Right lobe of liver (tissue), 6 donors: Measurements from ENCODE around the gene BRD1. TPM values are rescaled to one million over a fixed set of nuclear protein-coding genes. Genes with fewer than 3 reads are reported as not detected.
A peak's percentile ranks its signal among the peaks of the same experiment; 100 is the strongest.
"Not testable (repeated sequence)": the region's sequence is repeated elsewhere in the genome, so short reads cannot be mapped to it uniquely, and the experiment has no call there.

ENCODE experiments used
- ATAC-seq, 4 donors: fragments of 200-7000 bp; cut with Tn5 transposase; one replicate each; pipeline ENCODE4 v1.9.1; 2020; ENCODE audit warnings: mild to moderate bottlenecking in 4 of 4, moderate library complexity in 4 of 4
- DNase-seq, 3 donors: peaks; one replicate each; pipeline ENCODE4 v3.0.0-alpha.2; 2020
- H3K27ac ChIP-seq, 3 donors: fragments of 200-600 bp; one replicate each; pipeline ENCODE4 v1.8.0; 2022
- H3K27me3 ChIP-seq, 2 donors: fragments of 200-600 bp; one replicate each; pipeline ENCODE4 v1.8.0; 2022
- H3K36me3 ChIP-seq, 4 donors: fragments of 200-600 bp; sonication (generic) in 1 of 4; one replicate each; pipeline versions ENCODE4 v1.5.1 to v1.8.0; 2017 to 2022; ENCODE audit warnings: control low read depth in 1 of 4
- H3K4me1 ChIP-seq, 4 donors: fragments of 200-600 bp; sonication (generic) in 1 of 4; one replicate each; pipeline versions ENCODE4 v1.5.1 to v1.8.0; 2017 to 2022; ENCODE audit warnings: control low read depth in 1 of 4
- H3K4me3 ChIP-seq, 3 donors: fragments of 200-600 bp; one replicate each; pipeline ENCODE4 v1.8.0; 2022
- H3K9me3 ChIP-seq, 4 donors: fragments of 200-600 bp; sonication (generic) in 1 of 4; one replicate each; pipeline versions ENCODE4 v1.5.1 to v1.8.0; 2017 to 2022; ENCODE audit warnings: control low read depth in 1 of 4
- CTCF ChIP-seq, 4 donors: fragments of 200-600 bp in 3 of 4; fragments of 450-650 bp in 1 of 4; IDR thresholded peaks; one replicate each; pipeline versions ENCODE4 v1.5.1 to v1.8.0; 2016 to 2022; ENCODE audit warnings: antibody characterized with exemption in 4 of 4, mild to moderate bottlenecking in 2 of 4
- POLR2A ChIP-seq: fragments of 450-650 bp; IDR thresholded peaks from one replicate; pipeline ENCODE4 v1.6.1; 2017; ENCODE audit warnings: antibody characterized with exemption, mild to moderate bottlenecking
- WGBS: methylation state at CpG from one replicate; pipeline ENCODE4 v1.1.6; 2018; ENCODE audit warnings: low coverage, low lambda C conversion rate; ENCODE audit not compliant: insufficient coverage; ENCODE audit errors: missing lambda C conversion rate; 5-methylcytosine and 5-hydroxymethylcytosine counted together
- intact Hi-C, 2 donors: fragments of 100-400 bp; cut with DNase I; formaldehyde crosslinking; loops; one replicate each; pipeline versions ENCODE4 v1.11.2 to v1.14.1; 2022
- total RNA-seq, 6 experiments: library from RNA; depleted of rRNA in 2 of 6; stranded (reverse); fragments of >200 nt in 2 of 6; fragmentation: NEBNext Ultra II Directional in 3 of 6; extraction: Animal tissue kit (Norgen Biotek cat#: 25700) in 3 of 6; gene quantifications; one replicate each; pipeline versions ENCODE4 v1.1.0 to v1.2.4, GENCODE V29; 2016 to 2023
- donor health status: DM: no; HTN: yes; CAD: no.
- donor health status: DM: no; HTN: no; CAD: no.
- donor health status: DM: no; HTN: no; CAD: no.
- donor health status: DM: no; HTN: yes; CAD: no.
- donor health status: DM: no; HTN: yes; CAD: no.

The BRD1 gene
- total RNA-seq, 6 experiments from 2014 or later = 9.3 to 17.8 (median 11.6) TPM

GRCh38 chr22:49855251-49855911 lies 27.7 kb upstream of the BRD1 start:
- ATAC-seq = no peak
- H3K36me3 ChIP-seq = no peaks in the 10 kb centered on the region
- peaks cover 0 to 16% (median 6%) of the 10 kb centered on the region in 4 donors for H3K4me1 ChIP-seq
- TF ChIP-seq CTCF (IDR thresholded peaks at IDR 0.05) = no peak
- TF ChIP-seq POLR2A = no peak
- DNase-seq = peak in 1 of 3 donors; percentile 33
- H3K27me3 ChIP-seq = no peaks in the 10 kb centered on the region
- H3K9me3 ChIP-seq = no peaks in the 10 kb centered on the region
- peak overlapping the region in 2 of 3 donors; percentile 67 to 71 for H3K4me3 ChIP-seq
- 28% methylated on average over 7 of the region's 9 CpGs for WGBS
- no peak overlapping the region for H3K27ac ChIP-seq
- intact Hi-C loops = no loop called here

GRCh38 chr22:49853981-49854831 lies 26.5 kb upstream of the BRD1 start:
- intact Hi-C loops = no loop called here
- peaks cover 0 to 16% (median 8%) of the 10 kb centered on the region in 4 donors for H3K4me1 ChIP-seq
- TF ChIP-seq CTCF (IDR thresholded peaks at IDR 0.05) (no peak), POLR2A (no peak)

DNA sequence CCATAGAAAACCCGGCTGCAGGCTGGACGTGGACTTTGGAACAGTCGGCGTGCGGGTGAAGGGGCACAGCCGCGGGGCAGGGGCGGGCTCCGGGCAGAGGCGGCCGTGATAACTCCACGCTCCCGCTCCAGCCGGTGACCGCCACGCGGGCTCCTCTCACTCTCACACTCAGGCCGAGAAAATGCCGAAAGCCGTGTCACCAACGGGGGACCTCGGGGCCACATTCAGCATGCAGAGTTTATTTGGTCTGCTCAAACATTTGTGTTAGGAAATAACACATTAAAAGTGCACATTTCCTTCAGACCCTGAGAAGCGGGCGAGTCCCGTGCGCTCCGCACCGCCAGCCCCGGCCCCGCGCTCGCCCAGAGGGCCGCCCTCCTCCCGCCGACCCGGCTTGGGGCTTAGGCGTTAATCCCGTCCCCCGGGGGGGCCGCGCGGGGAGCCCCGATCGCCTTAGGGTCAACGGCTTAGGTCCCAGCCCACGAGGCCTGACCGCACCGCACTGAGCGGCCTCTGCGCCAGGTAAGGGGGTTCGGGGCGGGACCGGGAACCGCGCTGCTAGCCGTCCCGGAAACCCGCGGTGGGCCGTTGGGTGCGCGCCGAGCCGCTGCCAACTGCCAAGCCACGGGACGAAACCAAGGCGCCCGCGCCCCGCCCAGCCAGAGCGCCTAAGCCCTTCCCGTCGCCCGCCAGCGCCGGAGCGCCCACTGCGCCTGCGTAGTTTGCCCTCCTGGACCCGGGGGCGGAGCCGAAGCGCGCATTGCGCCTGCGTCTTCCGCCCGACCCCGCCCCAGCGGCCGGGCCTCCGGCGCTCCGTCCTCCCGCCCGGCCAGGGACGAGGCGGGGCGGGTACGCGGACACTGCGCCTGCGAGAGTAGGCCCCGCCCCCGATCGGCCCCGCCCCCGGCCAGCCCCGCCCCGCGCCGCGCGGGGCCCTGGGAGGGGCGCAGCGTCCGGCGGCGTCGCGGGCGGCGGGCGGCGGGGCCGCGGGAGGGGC lies 25.5 kb upstream of the BRD1 start, which contains the start of gene ZBED4:
Gene ZBED4, plus strand, starts transcription at position 947 of the 997 bp plus-strand sequence. CDS start 29,819 bp downstream, outside the sequence.
- intact Hi-C loops = no loop called here
- Histone ChIP-seq H3K4me3 (peak within 1 kb of the TSS; percentile 64 to 95 (median 71)), H3K27ac (peak within 1 kb of the TSS; percentile 91 to 97 (median 95)), H3K27me3 (peaks cover 0 to 5% of the 10 kb centered on the region in 2 donors), H3K9me3 (no peaks in the 10 kb centered on the region), H3K4me1 (peaks cover 0 to 26% (median 12%) of the 10 kb centered on the region in 4 donors), H3K36me3 (no peaks in the 10 kb centered on the region)
- peak; percentile 90 for TF ChIP-seq POLR2A
- no peak for TF ChIP-seq CTCF (IDR thresholded peaks at IDR 0.05)
- under 1% methylated on average over 28 of the region's 127 CpGs for WGBS
- peak; percentile 99 for DNase-seq
- peak; percentile 87 to 95 (median 91) for ATAC-seq

More at GRCh38 chr22:49853981-49854831, 26.5 kb upstream of the BRD1 start:
- Histone ChIP-seq H3K27ac (peak overlapping the region in 2 of 3 donors; percentile 37 to 45), H3K36me3 (no peaks in the 10 kb centered on the region), H3K27me3 (no peaks in the 10 kb centered on the region), H3K4me3 (peak overlapping the region; percentile 63 to 71 (median 67)), H3K9me3 (no peaks in the 10 kb centered on the region)
- DNase-seq = peak; percentile 55 to 67 (median 57)
- WGBS = 1% methylated on average over 19 of the region's 101 CpGs
- ATAC-seq = no peak

- H3K9me3 ChIP-seq, intact Hi-C loops, H3K27me3 ChIP-seq, ATAC-seq, DNase-seq, H3K36me3 ChIP-seq: not testable (repeated sequence)
- 28% methylated on average over 13 of the region's 13 CpGs for WGBS
- H3K27ac ChIP-seq = peak overlapping the region; percentile 91 to 97 (median 95)
- peaks cover 0 to 26% (median 12%) of the 10 kb centered on the region in 4 donors for H3K4me1 ChIP-seq
- peak overlapping the region; percentile 64 to 95 (median 70) for H3K4me3 ChIP-seq
These were observed 24.9 kb upstream of the BRD1 start for GRCh38 chr22:49852568-49852897.
